ENCODE measurements around the gene KRTAP12-2.

KRTAP12-2 gene

GRCh38 chr21:44706706-44707581, 40.2 kb upstream of the KRTAP12-2 start:
- in situ Hi-C loops (cut with MboI; ENCODE audit: low sequenced_read_pairs) = loop anchor here (10.0 kb wide), 1 partner anchor 62 kb away; the partner anchor contains the start of gene KRTAP10-11
- Histone ChIP-seq H3K36me3 (replicated peaks) (no peaks in the 10 kb centered on the region), H3K4me3 (no peak overlapping the region), H3K27me3 (ENCODE audit: low read depth) (peaks cover 65% of the 10 kb centered on the region), H3K4me1 (no peaks in the 10 kb centered on the region), H3K9me3 (no peaks in the 10 kb centered on the region)
- DNase-seq (ENCODE audit: low spot score in 2 of 2) = no peak

GRCh38 chr21:44706026-44706705, 39.4 kb upstream of the KRTAP12-2 start:
- Histone ChIP-seq H3K27me3 (ENCODE audit: low read depth) (peaks cover 61% of the 10 kb centered on the region), H3K4me1 (no peaks in the 10 kb centered on the region), H3K9me3 (no peaks in the 10 kb centered on the region), H3K4me3 (no peak overlapping the region), H3K36me3 (replicated peaks) (no peaks in the 10 kb centered on the region)
- DNase-seq (ENCODE audit: low spot score in 2 of 2) = no peak
- in situ Hi-C loops (cut with MboI; ENCODE audit: low sequenced_read_pairs) = loop anchor here (10.0 kb wide), 1 partner anchor 61 kb away; the partner anchor contains the start of gene KRTAP10-11

- in situ Hi-C loops (cut with MboI; ENCODE audit: low sequenced_read_pairs) = loop anchor here (10.0 kb wide), 1 partner anchor 60 kb away; the partner anchor contains the start of gene KRTAP10-11
- Histone ChIP-seq H3K9me3 (no peaks in the 10 kb centered on the region), H3K27me3 (ENCODE audit: low read depth) (peaks cover 57% of the 10 kb centered on the region), H3K4me1 (no peaks in the 10 kb centered on the region), H3K4me3 (no peak overlapping the region), H3K36me3 (replicated peaks) (no peaks in the 10 kb centered on the region)
- DNase-seq (ENCODE audit: low spot score in 2 of 2) = no peak
Measured at GRCh38 chr21:44704636-44705001, 37.9 kb upstream of the KRTAP12-2 start.

- Histone ChIP-seq H3K4me1 (no peaks in the 10 kb centered on the region), H3K4me3 (no peak overlapping the region), H3K36me3 (replicated peaks) (no peaks in the 10 kb centered on the region), H3K27me3 (ENCODE audit: low read depth) (peaks cover 51% of the 10 kb centered on the region), H3K9me3 (no peaks in the 10 kb centered on the region)
- DNase-seq (ENCODE audit: low spot score in 2 of 2) = no peak
- in situ Hi-C loops (cut with MboI; ENCODE audit: low sequenced_read_pairs) = loop anchor here (10.0 kb wide), 1 partner anchor 59 kb away; the partner anchor contains the start of gene KRTAP10-11
Measured at GRCh38 chr21:44703731-44704635, 37.3 kb upstream of the KRTAP12-2 start.

- H3K4me3 ChIP-seq = no peak overlapping the region
- no peaks in the 10 kb centered on the region for H3K4me1 ChIP-seq
- H3K9me3 ChIP-seq = no peaks in the 10 kb centered on the region
- in situ Hi-C loops (cut with MboI; ENCODE audit: low sequenced_read_pairs) = loop anchor here (10.0 kb wide), 1 partner anchor 58 kb away; the partner anchor contains the start of gene KRTAP10-11
- H3K27me3 ChIP-seq (ENCODE audit: low read depth) = peaks cover 49% of the 10 kb centered on the region
- no peaks in the 10 kb centered on the region for H3K36me3 ChIP-seq (replicated peaks)
- DNase-seq (ENCODE audit: low spot score in 2 of 2) = no peak
Measured at GRCh38 chr21:44702973-44703730, 36.4 kb upstream of the KRTAP12-2 start.

GRCh38 chr21:44702111-44702972, 35.6 kb upstream of the KRTAP12-2 start:
- Histone ChIP-seq H3K9me3 (no peaks in the 10 kb centered on the region), H3K36me3 (replicated peaks) (no peaks in the 10 kb centered on the region), H3K4me3 (no peak overlapping the region), H3K27me3 (ENCODE audit: low read depth) (peaks cover 48% of the 10 kb centered on the region), H3K4me1 (no peaks in the 10 kb centered on the region)
- in situ Hi-C loops (cut with MboI; ENCODE audit: low sequenced_read_pairs) = loop anchor here (10.0 kb wide), 1 partner anchor 58 kb away; the partner anchor contains the start of gene KRTAP10-11
- no peak for DNase-seq (ENCODE audit: low spot score in 2 of 2)

GRCh38 chr21:44701541-44701940, 34.8 kb upstream of the KRTAP12-2 start:
- no peaks in the 10 kb centered on the region for H3K36me3 ChIP-seq (replicated peaks)
- H3K9me3 ChIP-seq = no peaks in the 10 kb centered on the region
- H3K4me3 ChIP-seq = no peak overlapping the region
- peaks cover 46% of the 10 kb centered on the region for H3K27me3 ChIP-seq (ENCODE audit: low read depth)
- in situ Hi-C loops (cut with MboI; ENCODE audit: low sequenced_read_pairs) = loop anchor here (10.0 kb wide), 1 partner anchor 57 kb away; the partner anchor contains the start of gene KRTAP10-11
- no peaks in the 10 kb centered on the region for H3K4me1 ChIP-seq
- no peak for DNase-seq (ENCODE audit: low spot score in 2 of 2)

- DNase-seq (ENCODE audit: low spot score in 2 of 2) = no peak
- no peaks in the 10 kb centered on the region for H3K9me3 ChIP-seq
- H3K4me1 ChIP-seq = no peaks in the 10 kb centered on the region
- peaks cover 44% of the 10 kb centered on the region for H3K27me3 ChIP-seq (ENCODE audit: low read depth)
- no peak overlapping the region for H3K4me3 ChIP-seq
- no peaks in the 10 kb centered on the region for H3K36me3 ChIP-seq (replicated peaks)
- in situ Hi-C loops (cut with MboI; ENCODE audit: low sequenced_read_pairs) = loop anchor here (10.0 kb wide), 1 partner anchor 56 kb away; the partner anchor contains the start of gene KRTAP10-11
Measured at GRCh38 chr21:44701023-44701400, 34.3 kb upstream of the KRTAP12-2 start.

GRCh38 chr21:44700101-44701022, 33.6 kb upstream of the KRTAP12-2 start:
- in situ Hi-C loops (cut with MboI; ENCODE audit: low sequenced_read_pairs) = loop anchor here (10.0 kb wide), 1 partner anchor 56 kb away; the partner anchor contains the start of gene KRTAP10-11

GRCh38 chr21:44699502-44700001, 32.8 kb upstream of the KRTAP12-2 start:
- in situ Hi-C loops (cut with MboI; ENCODE audit: low sequenced_read_pairs) = loop anchor here (10.0 kb wide), 1 partner anchor 55 kb away; the partner anchor contains the start of gene KRTAP10-11
- Histone ChIP-seq H3K4me3 (no peak overlapping the region), H3K27me3 (ENCODE audit: low read depth) (peaks cover 35% of the 10 kb centered on the region), H3K4me1 (no peaks in the 10 kb centered on the region), H3K36me3 (replicated peaks) (no peaks in the 10 kb centered on the region), H3K9me3 (no peaks in the 10 kb centered on the region)
- no peak for DNase-seq (ENCODE audit: low spot score in 2 of 2)

More at GRCh38 chr21:44700101-44701022, 33.6 kb upstream of the KRTAP12-2 start:
- no peak for DNase-seq (ENCODE audit: low spot score in 2 of 2)
- no peak overlapping the region for H3K4me3 ChIP-seq
- H3K36me3 ChIP-seq (replicated peaks) = no peaks in the 10 kb centered on the region
- H3K9me3 ChIP-seq = no peaks in the 10 kb centered on the region
- H3K4me1 ChIP-seq = no peaks in the 10 kb centered on the region
- peaks cover 43% of the 10 kb centered on the region for H3K27me3 ChIP-seq (ENCODE audit: low read depth)

Measured in HAP-1 (cell line).